G401 (cell line): ENCODE measurements around the gene MLPH. TPM values are rescaled to one million over a fixed set of nuclear protein-coding genes. Genes with fewer than 3 reads are reported as not detected.
"Not testable (repeated sequence)": the region's sequence is repeated elsewhere in the genome, so short reads cannot be mapped to it uniquely, and the experiment has no call there.

Experiments used
- DNase-seq: peaks from one replicate; pipeline ENCODE4 v3.0.0-alpha.2; 2015; ENCODE audit warnings: low spot score
- in situ Hi-C: cut with HindIII; loops from 2 replicates; pipeline ENCODE4 v1.10.0; 2016; ENCODE audit warnings: low sequenced_read_pairs, mixed read lengths
- total RNA-seq: library from RNA; depleted of rRNA; stranded (reverse); fragments of >200 nt; shearing (Covaris generic); gene quantifications from 2 replicates; pipeline ENCODE4 v1.2.3, GENCODE V29; 2014

Gene MLPH
- total RNA-seq, 1 experiment from 2014 or later, result 1.6 TPM

GRCh38 chr2:237456200-237456843 is 30.7 kb upstream of the MLPH start:
- in situ Hi-C loops, result no loop called here
- no peak for DNase-seq

DNA sequence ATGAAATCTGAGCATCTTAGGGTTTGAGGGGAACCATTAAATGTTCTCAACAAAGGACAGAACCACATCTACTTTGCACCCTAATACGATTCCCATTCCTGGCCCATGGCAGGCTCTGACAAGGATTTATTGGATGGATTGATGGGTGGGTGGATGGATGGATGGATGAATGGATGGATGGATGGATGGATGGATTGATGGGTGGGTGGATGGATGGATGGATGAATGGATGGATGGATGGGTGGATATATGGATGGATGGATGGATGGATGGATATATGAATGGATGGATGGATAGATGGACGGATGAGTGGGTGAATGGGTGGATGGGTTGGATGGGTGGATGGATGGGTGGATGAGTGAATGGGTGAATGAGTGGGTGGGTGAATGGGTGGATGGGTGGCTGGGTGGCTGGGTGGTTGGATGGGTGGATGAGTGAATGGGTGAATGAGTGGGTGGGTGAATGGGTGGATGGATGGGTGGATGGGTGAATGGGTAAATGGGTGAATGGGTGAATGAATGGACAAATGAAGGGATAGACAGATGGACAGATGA is 29.6 kb upstream of the MLPH start:
- in situ Hi-C loops, result no loop called here
- DNase-seq, result no peak

- in situ Hi-C loops, result no loop called here
- DNase-seq, result no peak
Measured at GRCh38 chr2:237458519-237458918, 28.5 kb upstream of the MLPH start.

DNA sequence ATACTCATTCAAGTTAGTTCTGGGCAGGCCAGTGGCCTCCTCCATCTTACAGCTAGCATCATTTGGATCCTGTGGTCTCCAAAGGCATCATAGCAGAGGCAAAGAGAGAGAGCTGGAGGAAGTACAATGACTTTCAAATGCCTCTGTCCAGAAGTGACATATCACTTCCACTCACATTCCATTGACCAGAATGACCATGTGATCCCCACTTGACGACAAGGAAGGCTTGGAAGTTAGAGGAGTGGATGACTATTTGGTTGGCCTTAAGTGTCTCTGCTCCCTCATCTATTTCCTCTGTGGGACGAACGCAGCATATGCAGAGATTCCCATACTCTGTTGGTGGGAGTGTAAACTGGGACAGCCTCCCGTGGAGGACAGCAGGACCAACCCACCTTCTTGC is 27.8 kb upstream of the MLPH start:
- in situ Hi-C loops, result no loop called here
- no peak for DNase-seq

GRCh38 chr2:237459741-237460174 is 27.3 kb upstream of the MLPH start:
- no peak for DNase-seq
- in situ Hi-C loops, result no loop called here

- in situ Hi-C loops, result no loop called here
- DNase-seq, result no peak
Measured at GRCh38 chr2:237464757-237465391, 22.2 kb upstream of the MLPH start.

DNA sequence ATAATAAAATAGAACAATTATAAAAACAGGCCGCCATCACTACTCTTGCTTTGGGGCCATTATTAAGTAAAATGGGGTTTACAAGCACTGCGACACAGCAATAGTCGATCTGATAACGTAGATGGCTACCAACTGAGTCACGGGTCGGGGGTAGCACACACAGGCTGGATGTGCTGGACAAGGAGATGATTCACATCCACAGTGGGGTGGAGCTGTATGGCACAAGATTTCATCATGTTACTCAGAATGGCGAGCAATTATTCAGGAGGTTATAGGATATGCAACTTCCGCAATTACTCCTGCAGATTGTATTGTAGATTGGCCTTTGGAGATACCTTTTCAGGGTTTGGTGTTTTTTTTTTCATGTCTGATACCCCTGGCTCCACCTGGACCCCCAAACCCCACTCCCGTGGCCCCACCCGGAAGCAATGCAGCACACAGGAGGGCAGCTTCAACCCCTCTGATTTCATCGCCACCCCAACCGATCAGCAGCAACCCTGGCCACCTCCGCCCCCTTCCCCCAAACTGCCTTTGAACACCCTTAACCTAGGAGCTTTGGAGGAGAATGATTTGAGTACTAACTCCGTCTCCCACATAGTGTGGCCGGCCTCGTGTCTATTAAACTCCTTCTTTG is 21.4 kb upstream of the MLPH start:
- in situ Hi-C loops, result no loop called here
- DNase-seq, result no peak

DNA sequence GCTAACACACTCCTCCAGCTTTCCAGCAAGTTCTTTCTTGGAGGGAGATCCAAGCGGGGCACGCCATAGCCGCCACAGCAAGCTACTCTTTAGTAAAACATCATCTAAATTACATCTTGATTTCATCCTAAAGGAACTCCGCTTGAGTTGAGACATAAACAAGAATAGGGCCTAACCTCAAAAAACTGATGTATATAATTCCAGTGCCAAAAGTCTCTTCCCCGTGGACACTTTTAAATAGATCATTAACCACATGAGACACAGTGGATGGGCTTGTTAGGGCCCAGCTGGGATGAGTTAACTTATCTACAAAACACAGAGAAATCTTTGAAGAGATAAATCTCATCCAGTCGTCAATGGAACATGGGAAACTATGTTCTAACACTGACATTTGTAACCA is 20.8 kb upstream of the MLPH start:
- in situ Hi-C loops, result no loop called here
- DNase-seq, result no peak

- no peak for DNase-seq
- in situ Hi-C loops, result no loop called here
Measured at GRCh38 chr2:237467447-237468179, 19.4 kb upstream of the MLPH start.

DNA sequence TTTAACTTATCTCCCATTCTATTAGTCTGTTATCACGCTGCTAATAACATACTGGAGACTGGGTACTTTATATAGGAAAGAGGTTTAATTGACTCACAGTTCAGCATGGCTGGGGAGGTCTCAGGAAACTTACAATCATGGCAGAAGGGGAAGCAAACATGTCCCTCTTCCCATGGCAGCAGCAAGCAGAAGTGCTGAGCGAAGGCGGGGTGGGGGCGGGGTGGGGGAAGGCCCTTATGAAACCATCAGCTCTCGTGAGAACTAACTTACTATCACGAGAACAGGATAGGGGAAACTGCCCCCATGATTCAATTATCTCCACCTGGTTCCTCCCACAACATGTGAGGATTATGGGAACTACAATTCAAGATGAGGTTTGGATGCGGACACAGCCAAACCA is 17.6 kb upstream of the MLPH start:
- DNase-seq, in situ Hi-C loops: not testable (repeated sequence)

DNA sequence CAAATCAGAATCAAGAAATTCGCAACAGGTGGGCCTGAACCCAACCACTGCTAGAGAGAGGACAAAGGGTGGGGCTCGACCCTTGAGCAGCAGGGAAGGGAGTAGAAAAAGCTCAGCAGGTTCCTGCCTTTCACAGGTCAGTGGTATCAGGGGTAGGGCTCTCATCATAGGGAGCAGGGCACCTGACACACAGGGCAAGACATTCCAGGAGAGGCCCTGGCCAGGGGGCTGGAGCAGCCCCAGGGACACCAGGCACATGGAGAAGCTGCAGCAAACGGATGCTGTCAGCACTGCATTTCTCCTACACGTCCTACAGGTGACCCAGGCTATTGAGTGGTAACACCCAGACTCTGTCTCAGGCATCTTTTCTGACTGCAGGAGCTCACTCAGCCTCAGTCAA is 17.2 kb upstream of the MLPH start:
- no peak for DNase-seq
- in situ Hi-C loops, result no loop called here

- no peak for DNase-seq
- in situ Hi-C loops, result no loop called here
Measured at GRCh38 chr2:237470914-237471313, 16.1 kb upstream of the MLPH start.

GRCh38 chr2:237471438-237472186 is 15.4 kb upstream of the MLPH start:
- in situ Hi-C loops, result no loop called here

GRCh38 chr2:237472187-237472712 is 14.8 kb upstream of the MLPH start:
- DNase-seq, result no peak
- in situ Hi-C loops, result no loop called here

More at GRCh38 chr2:237471438-237472186, 15.4 kb upstream of the MLPH start:
- DNase-seq, result peak; percentile 19

DNA sequence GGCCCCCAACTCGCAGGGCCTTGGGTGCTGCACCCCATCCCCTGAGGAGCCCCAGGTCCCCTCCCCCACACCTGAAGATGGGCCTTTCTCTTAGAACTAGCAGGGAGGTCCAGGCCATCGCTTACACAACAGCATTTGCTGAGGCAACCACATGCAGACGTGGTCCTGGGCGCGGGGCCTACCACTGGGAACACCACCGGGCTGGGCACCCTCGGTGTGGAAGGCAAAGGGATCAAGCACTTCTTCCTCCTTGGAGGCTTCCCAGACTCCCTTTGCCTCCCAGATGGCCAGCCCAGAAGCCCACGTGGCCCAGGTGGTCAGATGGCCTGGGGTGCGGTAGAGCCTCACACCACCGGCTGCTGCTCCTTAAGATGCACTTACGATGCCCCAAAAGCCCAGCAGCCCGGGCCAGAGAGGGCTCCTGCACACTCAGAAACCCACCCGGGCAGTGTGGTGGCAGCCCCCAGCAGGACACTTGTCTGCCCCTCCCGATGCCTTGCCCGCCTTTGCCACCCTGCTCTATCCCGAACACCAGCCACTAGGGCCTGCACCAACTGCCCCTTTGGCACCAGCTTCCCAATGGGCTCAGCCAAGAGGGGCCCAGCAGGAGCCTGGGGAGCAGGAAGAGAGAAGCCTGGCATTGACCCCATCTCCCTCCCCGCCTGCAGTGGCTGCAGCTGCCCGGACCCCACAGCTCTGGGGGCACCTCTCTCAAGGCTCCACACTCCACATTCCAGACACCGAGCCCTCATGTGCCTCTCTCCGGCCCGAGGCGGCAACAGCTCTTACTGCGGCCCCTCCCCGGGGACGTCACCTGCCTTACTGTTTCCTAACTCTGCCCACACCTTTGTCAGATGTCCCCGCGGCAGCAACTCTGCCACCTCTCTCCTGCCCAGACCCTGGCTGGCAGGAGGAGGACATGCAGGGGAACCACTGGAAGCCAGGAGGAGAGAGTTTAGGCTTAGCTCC is 13.9 kb upstream of the MLPH start:
- in situ Hi-C loops, result no loop called here
- no peak for DNase-seq

GRCh38 chr2:237473878-237474441 is 13.1 kb upstream of the MLPH start:
- DNase-seq, result peak; percentile 4
- in situ Hi-C loops, result no loop called here

- in situ Hi-C loops, result no loop called here
- no peak for DNase-seq
Measured at GRCh38 chr2:237474442-237474911, 12.6 kb upstream of the MLPH start.
